HG03354 (cell line): ENCODE data around the gene APMAP.

Experiments
- ATAC-seq: cut with Tn5 transposase; IDR thresholded peaks from one replicate; pipeline ENCODE4 v1.9.1; 2021; ENCODE audit warnings: mild to moderate bottlenecking; ENCODE audit not compliant: unreplicated experiment, poor library complexity, severe bottlenecking

APMAP gene

DNA sequence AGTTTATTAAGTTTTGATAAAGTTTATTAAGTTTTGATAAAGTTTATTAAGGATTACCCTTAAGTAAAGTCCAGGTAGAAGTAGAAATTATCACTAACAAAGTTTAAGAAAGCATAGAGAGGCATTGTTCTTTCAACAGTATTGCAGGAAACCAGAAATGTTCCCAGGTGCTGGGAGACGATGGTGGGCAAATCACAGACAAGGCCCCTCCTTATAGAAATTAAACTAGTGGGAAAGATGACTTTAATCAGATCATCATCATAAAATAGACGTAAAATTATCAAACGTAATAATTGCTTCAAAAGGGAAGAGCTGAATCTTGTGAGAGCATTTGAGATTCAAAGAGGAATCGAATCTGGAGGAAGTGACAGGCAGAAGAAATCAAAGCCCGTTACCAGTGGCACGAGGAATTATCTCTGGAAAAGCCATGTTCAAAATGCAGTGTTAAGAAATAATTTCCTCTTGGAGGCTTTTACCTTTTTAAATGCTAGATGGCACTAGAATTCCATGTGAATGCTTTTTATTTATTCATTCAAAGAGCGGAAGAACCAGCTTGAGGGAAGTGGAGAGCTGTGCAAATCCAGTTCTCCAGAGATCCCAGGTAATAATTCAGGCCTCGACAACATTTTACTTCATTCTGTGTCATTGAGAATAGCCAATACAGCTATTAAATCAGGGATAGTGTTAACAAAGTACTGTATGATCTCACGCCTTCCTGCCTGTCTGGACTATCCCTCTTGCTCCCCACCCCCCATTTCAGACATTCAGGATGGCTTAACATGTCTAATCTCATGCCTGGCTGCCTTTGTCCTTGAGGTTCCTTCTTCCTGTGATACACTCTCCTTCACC, 1.0 kb upstream of the APMAP start:
- ATAC-seq: no peak

DNA sequence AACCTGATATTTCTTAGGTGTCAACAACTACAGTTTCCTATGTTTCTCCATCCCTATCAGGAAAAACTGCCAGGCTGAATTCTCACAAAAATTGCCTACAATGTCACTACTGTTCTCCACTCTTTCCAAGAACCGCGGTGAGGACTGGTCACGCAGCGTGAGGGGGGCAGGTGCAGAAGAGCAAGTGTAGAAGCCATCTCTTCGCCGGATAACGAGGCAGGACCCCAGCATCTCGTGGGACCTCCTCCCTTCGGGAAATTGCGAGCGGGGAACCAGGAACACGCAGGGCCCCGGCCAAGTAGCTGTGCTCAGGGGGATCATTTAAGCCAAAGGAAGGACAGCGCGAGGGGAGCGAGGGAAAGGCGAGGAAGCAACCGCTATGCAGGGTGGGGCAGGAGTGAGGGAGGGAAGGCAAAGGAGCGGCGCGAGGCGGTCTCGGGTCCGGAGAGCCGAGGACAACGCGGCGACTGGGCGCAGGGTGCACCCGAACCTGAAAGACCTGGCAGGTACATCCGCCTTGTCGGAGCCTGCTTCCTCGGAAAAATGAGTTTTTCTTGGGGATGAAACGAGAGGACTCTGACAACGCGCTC, 559 bp downstream of the APMAP start:
- ATAC-seq: peak; percentile 41

DNA sequence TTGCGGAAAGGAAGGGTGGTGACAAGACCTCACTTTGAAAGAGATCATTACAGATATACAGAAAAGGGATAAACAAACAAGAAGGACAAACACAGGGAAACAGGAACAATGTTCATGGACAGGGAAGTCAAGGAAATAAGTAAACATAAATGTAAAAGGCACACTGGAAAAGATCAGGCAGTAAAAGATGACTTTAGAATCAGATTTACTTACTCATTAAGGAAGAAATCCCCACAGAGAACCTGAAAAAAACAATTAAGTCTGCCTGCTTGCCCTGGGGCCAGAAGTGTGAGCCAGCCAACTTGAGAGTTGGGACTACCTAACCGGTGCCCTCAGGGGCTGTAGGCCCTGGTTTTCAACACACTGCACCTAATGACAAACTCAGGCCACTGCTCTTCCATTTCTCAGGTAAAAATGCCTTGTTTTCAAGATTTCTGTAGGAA, 1.7 kb downstream of the APMAP start:
- ATAC-seq: no peak

DNA sequence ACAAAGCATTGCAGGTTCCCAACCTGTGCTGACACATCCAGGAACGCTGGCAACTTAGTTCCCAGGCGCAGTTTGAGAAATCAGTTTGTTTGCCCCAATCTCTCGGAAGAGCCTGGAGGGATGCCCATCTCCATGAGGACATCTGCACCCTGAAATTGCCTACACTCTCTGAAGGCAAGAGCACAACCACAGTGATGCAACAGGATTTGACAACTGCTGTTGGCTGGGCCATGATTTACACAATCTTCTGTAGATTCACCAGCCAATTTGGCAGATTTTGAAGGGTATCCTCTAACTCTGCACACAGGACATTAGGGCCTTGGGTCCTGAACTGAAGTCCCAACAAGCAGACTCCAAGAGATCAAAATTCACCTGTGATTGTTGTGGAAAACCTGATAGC, 3.4 kb downstream of the APMAP start:
- no peak for ATAC-seq

DNA sequence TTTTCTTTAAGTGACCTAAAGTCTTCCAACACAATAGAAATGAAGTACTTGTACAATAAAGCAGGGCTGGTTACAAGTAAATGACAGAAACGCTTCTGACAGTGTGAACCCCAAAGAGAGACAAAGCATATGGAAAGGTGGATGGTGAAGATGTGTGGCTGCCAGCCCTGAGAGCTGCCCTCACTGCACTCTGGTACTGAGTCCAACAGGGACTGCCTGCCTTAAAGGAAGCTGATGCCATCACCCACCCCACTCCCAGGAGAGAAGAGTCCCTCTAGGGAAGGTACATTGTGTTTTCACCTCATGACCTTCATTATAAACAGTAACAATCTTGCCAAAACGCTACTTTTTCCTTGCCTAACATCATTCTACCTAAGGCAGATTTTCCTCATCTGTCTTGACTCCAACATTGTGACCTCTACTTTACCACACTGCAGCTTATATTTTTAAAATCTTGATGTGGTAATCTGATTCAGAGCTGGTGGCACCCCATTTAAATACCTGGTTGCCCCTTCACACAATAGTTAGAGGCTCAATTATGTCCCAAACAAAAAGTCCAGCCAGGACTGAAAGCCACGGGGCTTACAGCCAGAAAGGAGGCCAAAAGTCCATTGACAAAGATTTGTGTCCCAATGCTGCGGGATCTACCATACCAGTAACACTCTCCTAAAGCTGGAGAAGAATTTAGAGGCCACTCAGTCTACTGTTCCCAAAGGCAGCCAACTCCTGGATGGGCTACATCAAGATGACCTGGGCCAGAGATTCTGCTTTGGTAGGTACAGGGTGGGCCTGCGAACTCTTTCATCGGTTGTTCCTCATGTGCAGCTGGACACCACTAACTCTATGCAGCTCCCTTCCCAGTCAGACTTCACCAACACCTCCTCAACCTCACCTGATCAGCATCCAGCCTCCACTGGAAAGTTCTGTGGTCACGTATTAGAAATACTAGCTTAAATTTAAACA, 4.4 kb downstream of the APMAP start:
- no peak for ATAC-seq

DNA sequence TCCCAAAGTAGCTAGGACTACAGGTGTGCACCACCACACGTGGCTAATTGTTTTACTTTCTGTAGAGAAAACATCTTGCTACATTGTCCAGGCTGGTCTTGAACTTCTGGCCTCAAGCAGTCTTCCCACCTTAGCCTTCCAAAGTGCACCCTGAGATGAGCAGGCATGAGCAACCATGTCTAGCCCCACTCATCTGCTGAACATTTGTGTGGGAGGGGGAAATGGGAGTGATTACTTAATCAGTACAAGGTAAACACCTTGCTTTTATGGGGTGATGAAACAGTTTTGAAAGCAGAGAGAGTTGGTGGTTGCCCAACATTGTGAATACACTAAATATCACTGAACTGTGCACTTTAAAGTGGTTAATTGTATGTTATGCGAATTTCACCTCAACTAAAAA, 5.3 kb downstream of the APMAP start:
- ATAC-seq: no peak

DNA sequence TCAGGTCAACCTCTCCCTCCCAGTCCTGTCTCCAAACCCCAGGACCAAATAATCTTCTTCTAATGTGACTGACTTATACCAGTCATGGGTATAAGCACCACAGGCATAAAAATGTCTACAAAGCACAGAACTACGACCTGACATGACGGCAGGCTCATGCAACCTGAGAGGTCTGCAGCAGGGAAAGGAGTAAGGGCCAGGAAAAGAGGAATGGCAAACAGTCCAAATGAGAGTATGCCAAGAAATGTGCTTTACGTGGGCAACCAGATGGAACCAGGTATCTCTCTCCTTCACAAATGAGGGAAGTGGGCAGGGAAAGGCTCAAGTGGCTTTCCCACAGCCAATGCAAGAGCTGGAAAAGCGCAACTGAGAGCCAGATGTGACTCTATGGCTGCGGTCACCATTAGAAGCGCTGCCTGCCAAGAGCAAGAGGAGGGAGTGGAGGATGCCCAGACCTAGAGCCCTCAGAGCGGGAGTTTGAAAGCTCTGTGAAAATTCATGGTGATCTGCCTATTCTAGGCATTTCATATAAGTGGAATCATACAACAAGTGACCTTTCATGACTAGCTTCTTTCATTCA, 6.0 kb downstream of the APMAP start:
- no peak for ATAC-seq

DNA sequence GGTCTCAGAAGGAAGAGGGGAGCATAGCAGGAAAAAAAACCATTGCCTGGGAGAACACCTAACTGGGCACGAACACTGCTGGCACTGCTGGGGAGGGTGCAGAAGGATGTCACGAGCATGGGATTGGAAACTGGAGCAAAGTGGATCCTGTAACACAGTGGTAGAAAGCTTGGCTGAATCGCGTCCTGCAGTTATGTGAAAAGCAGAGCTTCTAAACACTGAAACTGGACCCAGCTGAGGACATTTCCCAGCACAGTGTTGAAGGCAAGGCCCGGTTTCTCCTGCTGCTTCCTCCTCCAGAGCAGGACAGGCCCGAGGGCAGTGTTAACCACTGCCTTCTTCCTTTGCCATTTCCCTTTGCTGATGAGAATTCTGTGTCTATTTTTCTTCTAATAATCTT, 6.7 kb downstream of the APMAP start:
- no peak for ATAC-seq

DNA sequence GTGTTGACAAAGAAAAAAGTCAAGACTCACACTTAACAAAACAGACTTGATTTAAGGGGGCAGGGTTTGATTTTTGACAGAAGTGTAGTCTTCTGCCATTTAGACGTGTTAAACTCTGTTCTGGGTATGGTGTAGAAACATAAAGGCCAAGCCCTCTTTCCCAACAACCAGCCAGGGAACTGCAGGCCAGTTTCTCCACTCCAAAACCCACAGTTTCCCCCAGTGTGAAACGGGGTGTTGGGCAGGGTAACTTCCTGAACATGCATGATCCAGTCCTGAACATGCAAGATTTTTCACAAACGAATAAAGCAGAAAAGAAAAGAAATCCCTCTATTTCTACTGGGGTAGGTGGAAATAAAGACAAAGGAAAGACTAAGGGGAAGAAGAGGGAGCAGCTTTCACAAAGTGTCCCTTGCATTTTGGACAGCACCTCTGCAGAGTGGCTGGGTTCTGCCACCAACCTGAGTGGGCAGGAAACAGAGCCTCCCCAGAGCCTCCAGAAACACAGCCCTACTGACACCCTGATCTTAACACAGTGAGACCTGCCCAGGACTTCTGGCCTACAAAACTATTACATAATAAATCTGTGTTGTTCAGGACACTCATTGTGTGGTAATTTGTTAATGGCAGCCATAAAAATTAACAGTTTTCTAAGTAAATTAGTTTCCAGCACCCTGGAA, 7.5 kb downstream of the APMAP start:
- ATAC-seq: no peak

DNA sequence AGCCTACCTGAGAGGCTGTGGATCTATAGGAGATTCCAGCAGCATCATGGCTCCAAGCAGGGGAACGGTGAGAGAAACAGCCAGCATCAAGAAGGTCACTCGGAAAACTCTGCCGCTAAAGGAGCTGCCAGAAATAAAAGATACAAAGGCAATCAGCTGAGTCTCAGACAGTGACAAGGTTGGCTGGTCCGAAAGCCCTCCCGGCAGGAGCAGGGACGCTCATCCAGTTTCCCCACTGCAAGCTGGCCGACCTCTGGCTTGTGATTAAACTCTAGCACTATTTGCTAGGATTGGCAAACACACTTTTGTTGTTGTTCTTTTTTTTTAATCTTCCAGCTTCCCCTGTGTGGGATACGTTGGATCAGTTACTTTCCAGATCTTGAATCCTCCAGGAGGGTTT, 8.7 kb downstream of the APMAP start:
- no peak for ATAC-seq

DNA sequence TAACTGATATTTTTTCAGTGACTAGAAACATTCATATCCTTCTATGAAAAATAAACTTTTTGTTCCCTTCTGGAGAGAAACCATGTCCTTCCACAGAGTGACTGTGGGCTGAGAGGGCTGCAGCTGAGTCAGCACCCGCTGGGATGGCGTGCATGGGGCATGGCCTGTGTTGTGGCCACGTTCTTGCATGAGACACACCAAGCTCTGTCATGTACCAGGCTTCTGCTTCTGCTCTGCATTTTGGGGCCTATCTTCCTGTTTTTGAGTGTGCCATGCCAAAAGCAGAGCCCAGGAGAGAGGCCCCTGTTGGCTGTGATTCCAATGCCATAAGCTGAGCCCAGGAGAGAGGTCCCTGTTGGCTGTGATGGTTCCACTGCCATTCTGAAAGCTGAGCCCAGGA, 10.8 kb downstream of the APMAP start:
- ATAC-seq: no peak

DNA sequence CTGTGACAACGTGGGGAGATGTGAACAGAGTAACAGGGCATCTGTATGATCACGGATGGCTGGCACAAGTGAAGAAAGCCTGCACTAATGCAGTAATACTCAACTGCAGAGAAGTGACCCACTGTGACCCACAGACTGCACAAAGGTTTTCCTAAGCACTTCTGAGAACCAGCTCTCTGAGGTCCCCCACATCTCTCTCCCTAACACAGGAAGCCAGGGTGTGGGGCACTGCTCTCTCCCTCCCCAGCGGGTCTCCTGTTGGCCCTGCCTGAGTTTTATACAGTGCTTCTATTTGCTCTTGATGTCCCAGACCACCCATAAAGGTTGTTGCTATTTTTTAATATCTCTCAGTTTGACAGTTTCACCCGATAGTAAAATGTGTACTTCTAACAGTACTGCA, 11.3 kb downstream of the APMAP start:
- no peak for ATAC-seq

DNA sequence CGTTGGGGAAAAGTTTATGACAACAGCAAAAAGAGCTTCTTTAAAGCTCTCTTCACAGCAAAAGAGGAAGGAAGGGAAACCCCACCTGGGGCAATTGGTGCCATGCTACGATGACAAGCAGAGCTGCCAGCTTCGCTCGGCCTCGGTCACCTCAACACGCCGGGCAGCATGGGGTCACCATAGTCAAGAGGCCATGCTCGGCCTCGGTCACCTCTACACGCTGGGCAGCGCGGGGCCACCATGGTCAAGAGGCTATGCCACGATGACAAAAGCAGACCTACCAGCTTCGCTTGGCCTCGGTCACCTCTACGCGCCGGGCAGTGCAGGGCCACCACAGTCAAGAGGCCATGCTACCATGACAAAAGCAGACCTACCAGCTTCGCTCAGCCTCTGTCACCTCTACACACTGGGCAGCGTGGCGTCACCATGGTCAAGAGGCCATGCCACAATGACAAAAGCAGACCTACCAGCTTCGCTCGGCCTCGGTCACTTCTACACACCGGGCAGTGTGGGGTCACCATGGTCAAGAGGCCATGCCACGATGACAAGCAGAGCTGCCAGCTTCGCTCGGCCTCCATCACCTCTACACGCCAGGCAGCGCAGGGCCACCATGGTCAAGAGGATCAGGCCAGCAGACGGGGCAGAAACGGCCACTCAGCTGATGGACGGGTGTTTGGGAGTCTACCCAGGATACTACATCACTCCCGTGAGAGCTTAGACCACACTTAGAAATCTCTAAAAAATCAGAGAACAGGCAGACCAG, 12.1 kb downstream of the APMAP start:
- no peak for ATAC-seq

DNA sequence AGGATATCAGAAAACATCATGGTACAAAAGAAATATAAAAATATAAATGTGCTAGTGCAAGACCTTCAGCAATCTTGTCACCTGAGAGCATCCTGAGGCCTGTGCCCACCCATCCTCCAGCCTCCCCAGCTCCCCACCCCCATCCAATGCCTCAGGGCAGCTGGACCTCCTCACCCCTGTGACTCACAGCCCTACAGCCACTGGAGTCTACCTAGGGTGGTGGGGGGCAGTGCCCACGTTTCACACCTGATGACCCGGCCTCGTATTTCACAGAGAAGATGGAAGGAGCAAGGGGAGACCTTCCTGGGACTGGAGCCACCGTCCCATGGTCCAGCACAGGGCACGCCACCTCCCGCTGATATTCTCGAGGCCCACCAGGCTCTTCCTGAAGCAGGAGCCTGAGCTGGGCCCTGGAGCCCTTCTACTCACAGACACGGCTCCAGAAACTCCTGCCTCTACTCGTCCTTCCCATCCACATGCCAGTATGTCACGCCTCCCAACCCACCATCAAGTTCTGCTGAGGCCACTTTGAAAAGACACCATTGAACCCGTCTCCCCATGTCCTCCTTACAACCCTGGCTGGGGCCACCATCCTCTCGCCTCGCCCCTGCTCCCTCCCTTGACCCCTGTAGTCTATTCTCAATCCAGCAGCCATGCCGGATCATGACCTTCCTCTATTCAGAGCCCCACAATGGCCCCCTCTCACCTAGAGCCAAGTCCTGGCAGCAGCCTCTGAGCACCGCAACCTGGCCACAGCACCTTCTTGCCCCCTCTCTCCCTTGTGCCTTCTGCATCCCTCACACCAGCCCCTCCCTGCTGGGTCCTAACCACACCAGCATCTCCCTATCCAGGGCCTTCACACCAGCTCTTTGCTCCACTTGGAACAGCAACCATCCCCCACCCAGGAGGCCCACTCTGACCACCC, 13.3 kb downstream of the APMAP start:
- no peak for ATAC-seq

DNA sequence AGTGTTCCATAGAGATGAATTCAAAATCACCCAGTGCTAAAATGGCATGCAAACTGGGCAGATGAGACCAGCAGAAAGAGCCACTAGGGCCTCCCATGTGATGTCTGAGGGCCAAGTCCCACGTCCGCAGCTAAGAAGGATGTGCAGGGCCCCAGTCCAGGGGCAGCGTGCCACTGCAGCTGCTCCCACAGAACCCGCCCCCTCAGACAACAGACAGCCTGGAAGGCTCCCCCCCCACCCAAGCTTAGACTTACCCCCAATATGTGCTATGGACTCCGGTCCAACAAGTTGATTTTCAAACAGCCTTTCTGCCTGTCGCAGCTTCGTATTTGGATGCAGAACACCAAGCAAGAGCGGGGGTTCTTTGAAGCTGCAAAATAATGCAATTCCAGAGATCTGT, 14.0 kb downstream of the APMAP start:
- no peak for ATAC-seq

DNA sequence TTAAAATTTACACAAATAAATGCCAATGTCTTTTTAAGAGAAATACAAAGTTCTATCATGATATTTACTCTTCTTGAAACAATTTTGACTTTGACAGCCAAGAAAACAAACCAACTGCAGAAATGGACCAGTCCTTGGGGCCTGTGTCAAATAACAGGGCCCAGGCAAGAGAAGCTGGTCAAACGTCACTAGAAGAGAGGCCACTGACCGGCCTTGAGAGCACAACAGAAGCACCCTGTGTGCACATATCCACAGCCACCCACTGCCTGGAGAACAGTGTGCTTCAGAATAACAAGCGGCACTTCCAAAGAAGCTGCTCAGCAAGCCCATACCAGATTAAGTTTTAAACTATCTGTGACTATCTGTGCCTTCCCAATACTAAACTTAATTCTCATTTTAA, 14.8 kb downstream of the APMAP start:
- no peak for ATAC-seq

DNA sequence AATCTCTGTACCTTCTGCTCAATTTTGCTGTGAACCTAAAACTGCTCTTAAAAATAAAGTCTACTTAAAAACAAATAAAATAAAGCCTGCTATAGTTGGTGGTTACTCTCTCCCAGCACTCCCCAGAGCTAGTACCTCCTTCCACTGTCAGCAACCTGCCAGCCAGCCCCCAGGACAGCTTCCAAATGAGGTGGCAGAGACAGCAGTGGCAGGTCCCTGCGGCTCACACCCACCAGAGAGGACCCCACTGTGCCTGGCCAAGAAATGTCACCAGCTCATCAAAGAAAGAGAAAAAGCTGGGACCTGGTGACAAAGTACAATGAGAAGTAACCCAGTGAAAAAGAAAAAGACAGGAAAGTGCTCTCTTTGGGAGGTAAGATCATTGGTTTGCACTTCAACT, 15.2 kb downstream of the APMAP start:
- no peak for ATAC-seq

DNA sequence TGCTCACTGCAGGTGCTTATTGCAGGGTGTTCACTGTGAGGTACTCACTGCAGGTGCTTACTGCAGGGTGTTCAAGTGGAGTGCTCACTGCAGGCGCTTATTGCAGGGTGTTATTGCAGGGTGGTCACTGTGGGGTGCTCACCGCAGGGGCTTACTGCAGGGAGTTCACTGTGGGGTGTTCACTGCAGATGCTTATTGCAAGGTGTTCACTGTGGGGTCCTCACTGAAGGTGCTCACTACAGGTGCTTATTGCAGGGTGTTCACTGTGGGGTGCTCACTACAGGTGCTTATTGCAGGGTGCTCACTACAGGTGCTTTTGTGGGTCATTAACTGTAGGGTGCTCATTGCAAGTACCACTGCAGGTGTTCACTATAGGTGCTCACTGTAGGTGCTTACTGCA, 20.2 kb downstream of the APMAP start:
- no peak for ATAC-seq
